NCI-H187 treated with DMSO at 0.1 percent for 48 hours (cell line): Measurements from ENCODE around the gene CARD16.
"Not testable (repeated sequence)": the region's sequence is repeated elsewhere in the genome, so short reads cannot be mapped to it uniquely, and the experiment has no call there.

Experiments used
- DNase-seq: peaks from one replicate; lab custom pipeline; 2025; lab: John Stamatoyannopoulos, UW

Gene CARD16

GRCh38 chr11:105044557-105045524 lies at the start of gene CARD16:
Gene CARD16, minus strand, starts transcription at chr11:105045335. Its CDS starts 38 bp downstream, at chr11:105045297.
- not testable (repeated sequence) for DNase-seq

GRCh38 chr11:105092256-105093239 lies 47.4 kb upstream of the CARD16 start:
- DNase-seq, result no peak

GRCh38 chr11:105081412-105082150 lies 36.4 kb upstream of the CARD16 start:
- DNase-seq, result no peak

GRCh38 chr11:105080171-105080906 lies 35.2 kb upstream of the CARD16 start:
- DNase-seq, result not testable (repeated sequence)

- no peak for DNase-seq
These were observed 33.1 kb upstream of the CARD16 start for GRCh38 chr11:105078283-105078682.

- not testable (repeated sequence) for DNase-seq
These were observed 32.1 kb upstream of the CARD16 start for GRCh38 chr11:105077141-105077790.

GRCh38 chr11:105074166-105074530 lies 29.0 kb upstream of the CARD16 start:
- DNase-seq, result no peak

- no peak for DNase-seq
These were observed 28.5 kb upstream of the CARD16 start for GRCh38 chr11:105073456-105074165.

- DNase-seq, result not testable (repeated sequence)
These were observed 26.9 kb upstream of the CARD16 start for GRCh38 chr11:105072080-105072479.

- no peak for DNase-seq
These were observed 26.1 kb upstream of the CARD16 start for GRCh38 chr11:105071089-105071732.

- DNase-seq, result no peak
These were observed 25.2 kb upstream of the CARD16 start for GRCh38 chr11:105070306-105070705.

- not testable (repeated sequence) for DNase-seq
These were observed 24.6 kb upstream of the CARD16 start for GRCh38 chr11:105069749-105070148.

- DNase-seq, result not testable (repeated sequence)
These were observed 18.3 kb upstream of the CARD16 start for GRCh38 chr11:105063245-105063941.

GRCh38 chr11:105057432-105057831 lies 12.3 kb upstream of the CARD16 start:
- no peak for DNase-seq

- no peak for DNase-seq
These were observed 11.3 kb upstream of the CARD16 start for GRCh38 chr11:105056446-105056845.

GRCh38 chr11:105054723-105055493 lies 9.8 kb upstream of the CARD16 start:
- DNase-seq, result no peak

GRCh38 chr11:105052487-105052886 lies 7.4 kb upstream of the CARD16 start:
- no peak for DNase-seq

GRCh38 chr11:105051559-105051958 lies 6.4 kb upstream of the CARD16 start:
- no peak for DNase-seq
